GM19193 (cell line): ENCODE measurements around the gene MXRA8.

Source experiments
- POLR2A ChIP-seq: IDR thresholded peaks from 4 replicates; pipeline ENCODE4 v1.6.1; 2011; ENCODE audit not compliant: insufficient read depth, insufficient read length; ENCODE audit errors: extremely low read depth

Gene MXRA8

GRCh38 chr1:1358433-1359271 is at the start of gene MXRA8:
TSS of gene MXRA8 (minus strand) at chr1:1358555. CDS start at chr1:1358504, 51 bp downstream.
- no peak for TF ChIP-seq POLR2A

- TF ChIP-seq POLR2A = no peak
Measured at GRCh38 chr1:1407636-1408318, 49.4 kb upstream of the MXRA8 start.

GRCh38 chr1:1406821-1407635 is 48.7 kb upstream of the MXRA8 start, which contains the start of gene MRPL20:
TSS of gene MRPL20 (minus strand) at chr1:1407293. CDS start at chr1:1407217, 76 bp downstream.
- peak; percentile 92 for TF ChIP-seq POLR2A

GRCh38 chr1:1406101-1406820 is 47.9 kb upstream of the MXRA8 start:
- TF ChIP-seq POLR2A = no peak

- TF ChIP-seq POLR2A = peak; percentile 3
Measured at GRCh38 chr1:1403653-1404052, 45.3 kb upstream of the MXRA8 start.

GRCh38 chr1:1402072-1402900 is 43.9 kb upstream of the MXRA8 start:
- peak; percentile 30 for TF ChIP-seq POLR2A

GRCh38 chr1:1401457-1402010 is 43.2 kb upstream of the MXRA8 start:
- TF ChIP-seq POLR2A = no peak

- no peak for TF ChIP-seq POLR2A
Measured at GRCh38 chr1:1400576-1401456, 42.5 kb upstream of the MXRA8 start.

- peak; percentile 45 for TF ChIP-seq POLR2A
Measured at GRCh38 chr1:1399872-1400575, 41.7 kb upstream of the MXRA8 start.

GRCh38 chr1:1399187-1399871 is 41.0 kb upstream of the MXRA8 start, which contains the start of gene CCNL2:
TSS of gene CCNL2 (minus strand) at chr1:1399335. CDS start at chr1:1399306, 29 bp downstream.
- TF ChIP-seq POLR2A = peak; percentile 96

GRCh38 chr1:1398677-1399186 is 40.4 kb upstream of the MXRA8 start:
- TF ChIP-seq POLR2A = no peak

GRCh38 chr1:1397839-1398523 is 39.6 kb upstream of the MXRA8 start:
- no peak for TF ChIP-seq POLR2A
